CD4-positive, alpha-beta T cell treated with Interleukin-17A for 1 hour (primary cell): ENCODE results near the gene SLC39A13.

Experiments
- DNase-seq: peaks from one replicate; pipeline ENCODE4 v3.0.0-alpha.2; 2020

Gene SLC39A13

GRCh38 chr11:47433157-47433556, 24.8 kb downstream of the SLC39A13 start:
- DNase-seq, result no peak

- no peak for DNase-seq
These were observed 25.8 kb downstream of the SLC39A13 start for GRCh38 chr11:47434011-47434786.

GRCh38 chr11:47435687-47436086, 27.3 kb downstream of the SLC39A13 start:
- DNase-seq, result no peak

GRCh38 chr11:47436726-47437125, 28.3 kb downstream of the SLC39A13 start:
- DNase-seq, result no peak

GRCh38 chr11:47437218-47437745, 28.9 kb downstream of the SLC39A13 start:
- no peak for DNase-seq

GRCh38 chr11:47437746-47438418, 29.5 kb downstream of the SLC39A13 start:
- no peak for DNase-seq

GRCh38 chr11:47438721-47439120, 30.3 kb downstream of the SLC39A13 start:
- no peak for DNase-seq

- DNase-seq, result no peak
These were observed 31.7 kb downstream of the SLC39A13 start for GRCh38 chr11:47440054-47440476.

- DNase-seq, result no peak
These were observed 33.0 kb downstream of the SLC39A13 start for GRCh38 chr11:47441421-47441820.

GRCh38 chr11:47442514-47442913, 34.1 kb downstream of the SLC39A13 start:
- DNase-seq, result no peak

- no peak for DNase-seq
These were observed 34.8 kb downstream of the SLC39A13 start for GRCh38 chr11:47443028-47443700.

- no peak for DNase-seq
These were observed 35.4 kb downstream of the SLC39A13 start for GRCh38 chr11:47443817-47444216.

- no peak for DNase-seq
These were observed 37.5 kb downstream of the SLC39A13 start for GRCh38 chr11:47445840-47446239.

- DNase-seq, result no peak
These were observed 38.4 kb downstream of the SLC39A13 start for GRCh38 chr11:47446833-47447232.

GRCh38 chr11:47447906-47448305, 39.5 kb downstream of the SLC39A13 start:
- DNase-seq, result no peak

- DNase-seq, result no peak
These were observed 40.4 kb downstream of the SLC39A13 start, which contains the start of gene RAPSN for GRCh38 chr11:47448566-47449427. RAPSN (minus strand) TSS chr11:47449136; CDS start chr11:47448964, 172 bp downstream.

- DNase-seq, result no peak
These were observed 41.2 kb downstream of the SLC39A13 start for GRCh38 chr11:47449541-47449940.

GRCh38 chr11:47451436-47451835, 43.0 kb downstream of the SLC39A13 start:
- DNase-seq, result no peak

GRCh38 chr11:47451990-47452389, 43.6 kb downstream of the SLC39A13 start:
- no peak for DNase-seq

- peak; percentile 9 for DNase-seq
These were observed 45.0 kb downstream of the SLC39A13 start for GRCh38 chr11:47453365-47453764.

- DNase-seq, result peak; percentile 79
These were observed 45.9 kb downstream of the SLC39A13 start for GRCh38 chr11:47454258-47454671.

- DNase-seq, result no peak
These were observed 52.3 kb downstream of the SLC39A13 start for GRCh38 chr11:47460571-47461235.
